Erythroblast (primary cell): Measurements from ENCODE around the gene COL5A2.

Experiments used
- GATA1 ChIP-seq: IDR thresholded peaks from 2 replicates; pipeline ENCODE4 v1.6.1; 2011; ENCODE audit warnings: low read depth, mild to moderate bottlenecking, control low read depth, low read length, moderate library complexity
- POLR2A ChIP-seq: IDR thresholded peaks from 2 replicates; pipeline ENCODE4 v1.6.1; 2011; ENCODE audit warnings: mild to moderate bottlenecking, low read length

DNA sequence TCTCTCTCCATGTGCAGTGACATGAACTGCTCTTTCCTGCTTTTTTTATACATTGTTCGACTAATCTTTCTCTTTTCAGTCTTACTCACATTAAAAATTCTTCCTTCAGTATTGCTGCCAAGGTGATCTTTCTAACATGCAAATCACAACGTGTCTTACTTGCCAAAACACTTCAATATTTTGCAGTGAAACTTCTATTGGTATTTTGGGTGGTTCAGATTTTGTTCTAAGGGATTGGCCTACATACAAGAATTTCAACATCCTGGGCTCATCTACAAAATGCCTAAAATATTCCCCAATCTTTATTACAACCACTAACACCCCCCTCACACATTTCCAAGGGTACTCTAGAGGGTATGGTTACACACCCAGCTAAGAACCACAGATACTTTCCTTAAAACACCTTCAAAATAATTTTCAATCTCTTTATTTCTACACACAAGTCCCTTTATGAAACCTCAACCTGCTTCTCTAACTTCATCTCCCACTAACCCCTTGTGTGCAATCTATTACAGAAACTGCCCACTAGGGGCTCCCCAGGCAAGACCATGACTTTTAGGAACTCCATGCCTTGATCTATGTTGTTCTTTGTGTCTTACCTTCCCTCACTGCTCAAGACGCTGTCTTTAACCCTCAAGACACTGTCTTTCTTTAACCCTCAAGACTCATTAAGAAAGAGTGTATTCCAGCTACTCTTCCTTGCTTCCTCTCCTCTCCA, 154.5 kb downstream of the COL5A2 start:
- TF ChIP-seq POLR2A (no peak), GATA1 (no peak)
